Panc1 (cell line): Measurements from ENCODE around the gene MCTP1. TPM values are rescaled to one million over a fixed set of nuclear protein-coding genes. Genes with fewer than 3 reads are reported as not detected.
"Not testable (repeated sequence)": the region's sequence is repeated elsewhere in the genome, so short reads cannot be mapped to it uniquely, and the experiment has no call there.

Experiments
- ATAC-seq: fragments of 200-7000 bp; cut with Tn5 transposase; 2 replicates; pipeline ENCODE4 v1.9.1; 2020; ENCODE audit warnings: mild to moderate bottlenecking, moderate library complexity
- BruUV-seq: library from RNA; stranded (reverse); fragments of 400-500 nt; replicated peaks from 2 replicates; lab custom pipeline; 2021; lab: Mats Ljungman, UMichigan
- CTCF ChIA-PET: fragments of 300-600 bp; sonication (Branson Sonifier 250); formaldehyde crosslinking; loops from one replicate; lab custom pipeline; 2022; ENCODE audit warnings: antibody characterized with exemption; lab: Charles Lee
- POLR2A ChIA-PET: fragments of 300-600 bp; sonication (Branson Sonifier 250); formaldehyde crosslinking; loops from one replicate; lab custom pipeline; 2022; ENCODE audit warnings: antibody characterized with exemption; lab: Charles Lee
- DNase-seq: peaks from one replicate; pipeline ENCODE4 v3.0.0-alpha.2; 2010; ENCODE audit warnings: low read depth, low spot score
- H3K27ac ChIP-seq: 2 replicates; pipeline ENCODE4 v1.5.1; 2011; ENCODE audit warnings: mild to moderate bottlenecking, low read length, inconsistent platforms
- H3K27me3 ChIP-seq: fragments of 200-500 bp; sonication (Bioruptor generic); 2 replicates; pipeline ENCODE4 v1.6.0; 2014; ENCODE audit warnings: low read length, inconsistent platforms; ENCODE audit not compliant: control insufficient read depth, insufficient read depth
- H3K36me3 ChIP-seq: fragments of 200-500 bp; sonication (Bioruptor generic); 2 replicates; pipeline ENCODE4 v1.5.1; 2014; ENCODE audit warnings: inconsistent platforms, mild to moderate bottlenecking, low read length, moderate library complexity; ENCODE audit not compliant: control insufficient read depth, insufficient read depth
- H3K4me1 ChIP-seq: 2 replicates; pipeline ENCODE4 v1.5.1; 2011; ENCODE audit warnings: inconsistent platforms, mild to moderate bottlenecking, low read length, moderate library complexity; ENCODE audit not compliant: control insufficient read depth, insufficient read depth
- H3K4me3 ChIP-seq, 2 experiments: 2 replicates each; pipeline ENCODE4 v1.5.1; 2011 to 2012; ENCODE audit warnings: low read depth in 2 of 2, low read length in 2 of 2, mild to moderate bottlenecking in 2 of 2, inconsistent platforms in 1 of 2, moderate library complexity in 1 of 2
- H3K9me3 ChIP-seq: fragments of 200-500 bp; sonication (Bioruptor generic); 2 replicates; pipeline ENCODE4 v1.5.1; 2014; ENCODE audit warnings: low read depth, mild to moderate bottlenecking, inconsistent platforms, low read length, moderate library complexity; ENCODE audit not compliant: control insufficient read depth, insufficient read depth
- CTCF ChIP-seq: fragments of 450-650 bp; IDR thresholded peaks from 2 replicates; pipeline ENCODE4 v1.5.1; 2017; ENCODE audit warnings: mild to moderate bottlenecking
- POLR2AphosphoS5 ChIP-seq: IDR thresholded peaks from 2 replicates; pipeline ENCODE4 v1.6.1; 2012; ENCODE audit warnings: mild to moderate bottlenecking, low read depth, low read length, moderate library complexity
- SIN3A ChIP-seq: IDR thresholded peaks from 2 replicates; pipeline ENCODE4 v1.6.1; 2012; ENCODE audit warnings: low read depth, mild to moderate bottlenecking, low read length, moderate library complexity, borderline replicate concordance; ENCODE audit not compliant: insufficient read depth
- TCF7L2 ChIP-seq: IDR thresholded peaks from 2 replicates; pipeline ENCODE4 v1.6.1; 2011; ENCODE audit warnings: mild to moderate bottlenecking, low read depth, low read length, inconsistent platforms
- in situ Hi-C: cut with HindIII; loops from 2 replicates; pipeline ENCODE4 v1.10.0; 2016; ENCODE audit warnings: low sequenced_read_pairs, low pct_unique_long_range_greater_than_20kb
- intact Hi-C: fragments of 100-400 bp; cut with micrococcal nuclease; formaldehyde crosslinking; loops from one replicate; pipeline ENCODE4 v1.10.0; 2022; ENCODE audit not compliant: unreplicated experiment
- total RNA-seq: library from RNA; stranded (reverse); gene quantifications from one replicate; pipeline ENCODE4 v1.2.1, GENCODE V29; 2021; ENCODE audit not compliant: unreplicated experiment
- TF ChIP-seq, protein P1 (sequence below), 2 experiments: IDR thresholded peaks; 2 replicates each; pipeline ENCODE4 v1.6.1; 2011 to 2012; ENCODE audit warnings: low read depth in 2 of 2, control low read depth in 1 of 2, low read length in 1 of 2, mild to moderate bottlenecking in 1 of 2, moderate library complexity in 1 of 2; ENCODE audit not compliant: insufficient read depth in 1 of 2

MCTP1 gene
- total RNA-seq, 1 experiment from 2014 or later = 39.8 TPM

DNA sequence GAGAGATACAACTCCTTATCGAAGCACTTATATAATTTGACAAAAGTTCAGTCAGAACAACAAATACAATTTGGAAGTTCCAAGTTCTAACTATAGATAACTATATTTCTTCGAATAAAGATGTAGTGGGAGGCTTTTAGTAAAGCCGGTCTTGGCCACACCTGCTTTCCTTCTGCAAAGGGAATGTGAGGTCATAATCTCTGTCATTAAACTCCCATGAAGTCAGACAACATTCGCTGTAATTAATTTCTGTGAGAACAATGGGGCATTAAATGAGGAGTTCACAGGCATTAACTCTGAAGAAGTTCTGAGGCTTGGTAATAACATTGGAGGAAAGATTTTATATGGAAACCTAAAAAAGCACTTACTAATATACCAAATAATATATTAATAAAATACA, 67.5 kb downstream of the MCTP1 start:
- ATAC-seq (no peak), DNase-seq (no peak)
- POLR2A ChIA-PET = no interaction called here
- TF ChIP-seq POLR2AphosphoS5 = no peak
- TF ChIP-seq, protein P1, sequence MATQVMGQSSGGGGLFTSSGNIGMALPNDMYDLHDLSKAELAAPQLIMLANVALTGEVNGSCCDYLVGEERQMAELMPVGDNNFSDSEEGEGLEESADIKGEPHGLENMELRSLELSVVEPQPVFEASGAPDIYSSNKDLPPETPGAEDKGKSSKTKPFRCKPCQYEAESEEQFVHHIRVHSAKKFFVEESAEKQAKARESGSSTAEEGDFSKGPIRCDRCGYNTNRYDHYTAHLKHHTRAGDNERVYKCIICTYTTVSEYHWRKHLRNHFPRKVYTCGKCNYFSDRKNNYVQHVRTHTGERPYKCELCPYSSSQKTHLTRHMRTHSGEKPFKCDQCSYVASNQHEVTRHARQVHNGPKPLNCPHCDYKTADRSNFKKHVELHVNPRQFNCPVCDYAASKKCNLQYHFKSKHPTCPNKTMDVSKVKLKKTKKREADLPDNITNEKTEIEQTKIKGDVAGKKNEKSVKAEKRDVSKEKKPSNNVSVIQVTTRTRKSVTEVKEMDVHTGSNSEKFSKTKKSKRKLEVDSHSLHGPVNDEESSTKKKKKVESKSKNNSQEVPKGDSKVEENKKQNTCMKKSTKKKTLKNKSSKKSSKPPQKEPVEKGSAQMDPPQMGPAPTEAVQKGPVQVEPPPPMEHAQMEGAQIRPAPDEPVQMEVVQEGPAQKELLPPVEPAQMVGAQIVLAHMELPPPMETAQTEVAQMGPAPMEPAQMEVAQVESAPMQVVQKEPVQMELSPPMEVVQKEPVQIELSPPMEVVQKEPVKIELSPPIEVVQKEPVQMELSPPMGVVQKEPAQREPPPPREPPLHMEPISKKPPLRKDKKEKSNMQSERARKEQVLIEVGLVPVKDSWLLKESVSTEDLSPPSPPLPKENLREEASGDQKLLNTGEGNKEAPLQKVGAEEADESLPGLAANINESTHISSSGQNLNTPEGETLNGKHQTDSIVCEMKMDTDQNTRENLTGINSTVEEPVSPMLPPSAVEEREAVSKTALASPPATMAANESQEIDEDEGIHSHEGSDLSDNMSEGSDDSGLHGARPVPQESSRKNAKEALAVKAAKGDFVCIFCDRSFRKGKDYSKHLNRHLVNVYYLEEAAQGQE (IDR thresholded peaks at IDR 0.05; ENCODE audit: insufficient read depth in 1 of 2, low read depth in 2 of 2, low read length in 1 of 2) = no peak
- TF ChIP-seq CTCF = no peak
- no peak for TF ChIP-seq SIN3A
- TF ChIP-seq TCF7L2 = no peak
- H3K36me3 ChIP-seq = no peaks in the 10 kb centered on the region
- in situ Hi-C loops (no loop called here), intact Hi-C loops (no loop called here)
- H3K27me3 ChIP-seq = no peaks in the 10 kb centered on the region
- no peak overlapping the region for H3K27ac ChIP-seq
- H3K4me3 ChIP-seq = no peak overlapping the region
- H3K4me1 ChIP-seq = no peaks in the 10 kb centered on the region
- no TSS peak for BruUV-seq
- no peaks in the 10 kb centered on the region for H3K9me3 ChIP-seq
- CTCF ChIA-PET = no interaction called here

- DNase-seq (no peak), ATAC-seq (no peak)
- Histone ChIP-seq H3K4me3 (no peak overlapping the region), H3K9me3 (no peaks in the 10 kb centered on the region), H3K4me1 (no peaks in the 10 kb centered on the region), H3K36me3 (no peaks in the 10 kb centered on the region), H3K27ac (no peak overlapping the region), H3K27me3 (no peaks in the 10 kb centered on the region)
- in situ Hi-C loops (no loop called here), intact Hi-C loops (no loop called here)
- ChIA-PET POLR2A (no interaction called here), CTCF (no interaction called here)
- TF ChIP-seq POLR2AphosphoS5 (no peak), TCF7L2 (no peak)
- no TSS peak for BruUV-seq
Measured at GRCh38 chr5:95216136-95216955, 68.5 kb downstream of the MCTP1 start.

DNA sequence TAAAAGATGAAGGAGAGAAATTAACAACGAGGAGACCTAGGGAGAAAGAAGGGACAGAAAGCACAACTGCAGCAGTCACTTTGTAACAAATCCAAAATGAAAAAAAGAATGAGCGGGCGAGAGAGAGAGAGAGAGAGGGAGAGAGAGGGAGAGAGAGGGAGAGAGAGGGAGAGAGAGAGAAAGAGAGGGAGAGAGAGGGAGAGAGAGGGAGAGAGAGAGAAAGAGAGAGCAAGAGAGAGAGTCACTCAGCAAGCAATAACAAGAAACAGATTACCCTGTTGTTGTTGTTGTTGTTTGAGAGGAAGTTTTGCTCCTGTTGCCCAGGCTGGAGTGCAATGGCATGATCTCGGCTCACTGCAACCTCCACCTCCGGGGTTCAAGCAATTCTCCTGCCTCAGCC, 77.1 kb downstream of the MCTP1 start:
- DNase-seq, CTCF ChIA-PET: not testable (repeated sequence)

More for the DNA sequence above, 77.1 kb downstream of the MCTP1 start:
- H3K9me3 ChIP-seq, BruUV-seq, POLR2A ChIA-PET, H3K27me3 ChIP-seq, H3K27ac ChIP-seq, H3K4me3 ChIP-seq, ATAC-seq, H3K4me1 ChIP-seq, H3K36me3 ChIP-seq, intact Hi-C loops, in situ Hi-C loops: not testable (repeated sequence)
